GM12878 (cell line): ENCODE measurements around the gene RPL38. TPM values are rescaled to one million over a fixed set of nuclear protein-coding genes. Genes with fewer than 3 reads are reported as not detected.

Experiments used
- ATAC-seq: fragments of 200-7000 bp; cut with Tn5 transposase; 3 replicates; pipeline ENCODE4 v1.9.1; 2020; ENCODE audit warnings: mild to moderate bottlenecking, moderate library complexity
- BruUV-seq: library from RNA; stranded (reverse); fragments of 400-500 nt; replicated peaks from 2 replicates; lab custom pipeline; 2021; lab: Mats Ljungman, UMichigan
- CTCF ChIA-PET: fragments of 300-600 bp; sonication (Branson Sonifier 250); formaldehyde crosslinking; extraction: SDS; loops from one replicate; lab custom pipeline; 2021; ENCODE audit warnings: inconsistent platforms; lab: Yijun Ruan, JAX
- POLR2A ChIA-PET: fragments of 350-600 bp; formaldehyde crosslinking; extraction: SDS; loops from one replicate; lab custom pipeline; 2021; ENCODE audit warnings: inconsistent platforms; lab: Charles Lee
- RAD21 ChIA-PET: fragments of 300-600 bp; sonication (Branson Sonifier 250); formaldehyde crosslinking; loops from one replicate; lab custom pipeline; 2023; ENCODE audit warnings: antibody characterized with exemption; ENCODE audit not compliant: unreplicated experiment; lab: Charles Lee
- SMC1A ChIA-PET: fragments of 300-600 bp; sonication (Branson Sonifier 250); formaldehyde crosslinking; loops from one replicate; lab custom pipeline; 2023; ENCODE audit not compliant: unreplicated experiment, uncharacterized antibody; lab: Charles Lee
- DNase-seq: peaks from one replicate; pipeline ENCODE4 v3.0.0-alpha.2; 2011; ENCODE audit warnings: low read depth, low spot score
- FAIRE-seq: peaks from 3 replicates; lab custom pipeline; 2011; peaks lifted over from hg19 to GRCh38; lab: Jason Lieb, UNC
- H2AFZ ChIP-seq: 2 replicates; pipeline ENCODE4 v1.6.0; 2011; ENCODE audit warnings: low read depth, low read length, control low read depth; ENCODE audit not compliant: control insufficient read depth
- H3K27ac ChIP-seq: 2 replicates; pipeline ENCODE4 v1.5.1; 2011; ENCODE audit warnings: control low read depth; ENCODE audit not compliant: control insufficient read depth, insufficient read depth
- H3K27me3 ChIP-seq, 2 experiments: replicated peaks in 1 of 2; 2 replicates each; pipeline versions ENCODE4 v1.6.0 to v1.6.1; 2011; ENCODE audit warnings: low read length in 1 of 2; ENCODE audit not compliant: control insufficient read depth in 2 of 2, insufficient read depth in 2 of 2
- H3K36me3 ChIP-seq, 2 experiments: 2 replicates each; pipeline ENCODE4 v1.5.1; 2011; ENCODE audit warnings: low read length in 1 of 2; ENCODE audit not compliant: control insufficient read depth in 2 of 2, insufficient read depth in 2 of 2
- H3K4me1 ChIP-seq: 2 replicates; pipeline ENCODE4 v1.6.1; 2011; ENCODE audit warnings: mild to moderate bottlenecking, low read length, moderate library complexity, mixed read lengths; ENCODE audit not compliant: control insufficient read depth, insufficient read depth
- H3K4me2 ChIP-seq: 2 replicates; pipeline ENCODE4 v1.6.0; 2011; ENCODE audit warnings: control low read depth; ENCODE audit not compliant: control insufficient read depth, insufficient read depth
- H3K4me3 ChIP-seq: fragments of 200-600 bp; sonication (generic); 2 replicates; pipeline ENCODE4 v1.5.1; 2016
- H3K79me2 ChIP-seq: 2 replicates; pipeline ENCODE4 v1.6.0; 2011; ENCODE audit warnings: low read length; ENCODE audit not compliant: control insufficient read depth, insufficient read depth
- H3K9ac ChIP-seq: 2 replicates; pipeline ENCODE4 v1.8.0; 2011; ENCODE audit warnings: low read length, control low read depth, mixed read lengths; ENCODE audit not compliant: control insufficient read depth, insufficient read depth
- H3K9me3 ChIP-seq: replicated peaks from 3 replicates; pipeline ENCODE4 v1.5.1; 2011; ENCODE audit warnings: mild to moderate bottlenecking, low read length; ENCODE audit not compliant: control insufficient read depth, insufficient read depth
- H4K20me1 ChIP-seq: 2 replicates; pipeline ENCODE4 v1.6.0; 2011; ENCODE audit not compliant: control insufficient read depth, insufficient read depth
- BHLHE40 ChIP-seq, 2 experiments: fragments of 450-650 bp in 1 of 2; IDR thresholded peaks; 2 replicates each; pipeline ENCODE4 v1.6.1; 2011 to 2017; ENCODE audit warnings: low read depth in 2 of 2, borderline replicate concordance in 1 of 2, improper control_type of control experiment in 1 of 2, low read length in 1 of 2, mild to moderate bottlenecking in 1 of 2
- BRCA1 ChIP-seq: IDR thresholded peaks from 2 replicates; pipeline ENCODE4 v1.6.1; 2011; ENCODE audit warnings: low read depth, low read length, improper control_type of control experiment
- EGR1 ChIP-seq, 2 experiments: IDR thresholded peaks; 1 replicate in 1 of 2; 2 replicates in 1 of 2; pipeline ENCODE4 v1.6.1; 2011 to 2012; ENCODE audit warnings: low read depth in 2 of 2, low read length in 2 of 2, borderline replicate concordance in 1 of 2, mild to moderate bottlenecking in 1 of 2, moderate library complexity in 1 of 2
- IKZF1 ChIP-seq: fragments of 450-650 bp; conservative IDR thresholded peaks from 2 replicates; pipeline ENCODE4 v1.6.1; 2017; ENCODE audit warnings: antibody characterized with exemption, mild to moderate bottlenecking
- LARP7 ChIP-seq: fragments of 450-650 bp; IDR thresholded peaks from 2 replicates; pipeline ENCODE4 v1.6.1; 2017; ENCODE audit warnings: mild to moderate bottlenecking
- NBN ChIP-seq: fragments of 450-650 bp; IDR thresholded peaks from 2 replicates; pipeline ENCODE4 v1.6.1; 2016
- RAD21 ChIP-seq: IDR thresholded peaks from 2 replicates; pipeline ENCODE4 v1.6.1; 2011; ENCODE audit warnings: mild to moderate bottlenecking, low read depth, low read length, moderate library complexity; ENCODE audit not compliant: insufficient read depth
- RUNX3 ChIP-seq: IDR thresholded peaks from 2 replicates; pipeline ENCODE4 v1.6.1; 2012; ENCODE audit warnings: low read length, inconsistent platforms
- WRNIP1 ChIP-seq: IDR thresholded peaks from 2 replicates; pipeline ENCODE4 v1.6.1; 2011; ENCODE audit warnings: low read depth, low read length, improper control_type of control experiment, borderline replicate concordance
- ZNF217 ChIP-seq: fragments of 450-650 bp; IDR thresholded peaks from 2 replicates; pipeline ENCODE4 v1.6.1; 2017; ENCODE audit warnings: antibody characterized with exemption, mild to moderate bottlenecking
- WGBS: methylation state at CpG from one replicate; pipeline ENCODE4 v1.1.6; 2016; ENCODE audit warnings: low lambda C conversion rate; ENCODE audit not compliant: insufficient replicate concordance, insufficient coverage; ENCODE audit errors: missing lambda C conversion rate; 5-methylcytosine and 5-hydroxymethylcytosine counted together
- in situ Hi-C: fragments of 300-500 bp; cut with MboI; formaldehyde crosslinking; loops from 9 replicates; pipeline ENCODE4 v1.14.3; 2018; ENCODE audit warnings: mixed read lengths
- intact Hi-C: fragments of 100-400 bp; cut with micrococcal nuclease; formaldehyde crosslinking; loops from one replicate; pipeline ENCODE4 v1.14.2; 2022; ENCODE audit not compliant: unreplicated experiment
- polyA plus RNA-seq, 11 experiments: library from polyadenylated mRNA; depleted of rRNA in 4 of 11; unstranded in 6 of 11; stranded (reverse) in 5 of 11; fragments of >200 nt; fragmentation: Nextera tagmentation in 4 of 11; fragmentation: Illumina TruSeq in 1 of 11; extraction: Ambion mirVana in 4 of 11; extraction: Trizol in 1 of 11; gene quantifications; 1 replicate in 1 of 11; 2 replicates in 10 of 11; pipeline versions ENCODE4 v1.2.1 to v1.2.3, GENCODE V29; 2011 to 2016; ENCODE audit warnings: inconsistent platforms in 2 of 11, missing spikeins in 2 of 11, low read depth in 1 of 11
- total RNA-seq, 4 experiments: library from RNA; depleted of rRNA in 3 of 4; stranded (reverse); fragments of >200 nt in 3 of 4; fragmentation: Illumina TruSeq in 1 of 4; extraction: Trizol in 1 of 4; gene quantifications; 2 replicates each; pipeline versions ENCODE4 v1.2.1 to v1.2.3, GENCODE V29; 2013 to 2021
- TF ChIP-seq, protein P1 (sequence below): fragments of 450-650 bp; IDR thresholded peaks from 2 replicates; pipeline ENCODE4 v1.6.1; 2014; ENCODE audit warnings: mild to moderate bottlenecking
- TF ChIP-seq, protein P2 (sequence below), 3 experiments: IDR thresholded peaks in 2 of 3; conservative IDR thresholded peaks in 1 of 3; 2 replicates each; pipeline ENCODE4 v1.5.1; 2011; ENCODE audit warnings: low read depth in 3 of 3, low read length in 3 of 3, mild to moderate bottlenecking in 3 of 3, control low read depth in 2 of 3, moderate library complexity in 2 of 3, inconsistent platforms in 1 of 3, mixed read lengths in 1 of 3; ENCODE audit not compliant: control insufficient read depth in 2 of 3, insufficient read depth in 1 of 3; ENCODE audit errors: extremely low read depth in 1 of 3
- TF ChIP-seq, protein P3 (sequence below): fragments of 450-650 bp; IDR thresholded peaks from 2 replicates; pipeline ENCODE4 v1.6.1; 2016; ENCODE audit warnings: mild to moderate bottlenecking, moderate library complexity, borderline replicate concordance
- TF ChIP-seq, protein P4 (sequence below): fragments of 450-650 bp; IDR thresholded peaks from 2 replicates; pipeline ENCODE4 v1.6.1; 2017; ENCODE audit warnings: mild to moderate bottlenecking

Gene RPL38
- total and polyA plus RNA-seq, 10 of the 15 experiments (the other 5 are each of a cell fraction or from before 2014, with no cell fraction given), result 1,318 to 4,938 (median 2,673) TPM

DNA sequence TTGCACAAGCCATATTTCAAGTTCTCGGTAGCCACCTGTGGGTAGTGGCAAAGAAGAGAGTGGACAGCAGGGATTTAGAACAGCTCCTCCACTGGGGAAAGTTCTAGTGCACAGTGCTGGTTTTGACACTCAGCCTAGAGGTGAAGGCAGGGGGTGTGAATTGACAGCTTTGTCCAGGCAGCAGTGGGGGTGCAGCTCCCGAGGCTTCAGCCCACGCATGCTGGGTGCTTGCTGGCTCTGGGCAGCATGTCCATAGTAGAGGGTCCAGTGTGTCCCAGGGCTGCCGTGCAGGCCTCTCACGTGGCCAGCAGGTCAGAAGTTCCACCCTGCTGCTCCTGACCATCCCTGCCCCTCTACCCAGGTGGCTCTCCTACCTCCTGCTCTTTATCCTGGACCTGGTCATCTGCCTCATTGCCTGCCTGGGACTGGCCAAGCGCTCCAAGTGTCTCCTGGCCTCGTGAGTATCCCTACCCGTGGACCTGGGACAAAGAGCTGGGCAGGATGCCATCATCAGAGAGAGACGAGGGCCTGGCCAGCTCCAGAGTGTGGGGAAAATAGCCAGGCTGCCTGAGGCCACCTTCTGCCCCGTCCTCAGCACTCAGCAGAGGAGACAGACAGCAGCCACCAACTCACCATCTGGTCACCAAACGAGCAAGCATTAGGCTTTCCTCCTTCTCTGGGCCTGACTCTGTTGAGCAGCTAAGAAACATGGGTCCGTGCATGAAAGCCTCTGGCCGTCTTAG lies 39.7 kb downstream of the RPL38 start:
- no peak overlapping the region for H3K9ac ChIP-seq
- BruUV-seq, result no TSS peak
- H2AFZ ChIP-seq, result no peak overlapping the region
- in situ Hi-C loops (no loop called here), intact Hi-C loops (no loop called here)
- no peaks in the 10 kb centered on the region for H3K27me3 ChIP-seq
- no peak for DNase-seq
- ATAC-seq, result no peak
- SMC1A ChIA-PET, result no interaction called here
- POLR2A ChIA-PET, result no interaction called here
- no peaks in the 10 kb centered on the region for H3K79me2 ChIP-seq
- no peaks in the 10 kb centered on the region; the same call in 2 of the 3 replicates for H3K9me3 ChIP-seq
- H3K36me3 ChIP-seq, result peaks cover 0 to 2% of the 10 kb centered on the region in 2 experiments; a peak in 2 of 4 replicates
- no peak overlapping the region for H3K4me2 ChIP-seq
- FAIRE-seq, result no peak
- WGBS, result 25% methylated on average over 13 of the region's 13 CpGs
- no peak overlapping the region for H3K4me3 ChIP-seq
- H3K27ac ChIP-seq, result no peak overlapping the region
- H4K20me1 ChIP-seq, result no peaks in the 10 kb centered on the region
- CTCF ChIA-PET, result interaction anchor here (0.6 to 1.0 kb wide), 2 partner anchors 360 to 996 kb away, joined by 3 read pairs; no protein-coding TSS in a partner anchor
- RAD21 ChIA-PET, result no interaction called here
- H3K4me1 ChIP-seq, result no peaks in the 10 kb centered on the region
- TF ChIP-seq BHLHE40 (IDR thresholded peaks at IDR 0.05; ENCODE audit: borderline replicate concordance in 1 of 2, low read depth in 2 of 2, low read length in 1 of 2) (no peak), IKZF1 (no peak), EGR1 (IDR thresholded peaks at IDR 0.05; ENCODE audit: borderline replicate concordance in 1 of 2, low read depth in 2 of 2, low read length in 2 of 2) (no peak), RUNX3 (no peak), ZNF217 (no peak), LARP7 (no peak), NBN (no peak), BRCA1 (no peak), WRNIP1 (no peak), RAD21 (no peak)
- TF ChIP-seq, protein P1, sequence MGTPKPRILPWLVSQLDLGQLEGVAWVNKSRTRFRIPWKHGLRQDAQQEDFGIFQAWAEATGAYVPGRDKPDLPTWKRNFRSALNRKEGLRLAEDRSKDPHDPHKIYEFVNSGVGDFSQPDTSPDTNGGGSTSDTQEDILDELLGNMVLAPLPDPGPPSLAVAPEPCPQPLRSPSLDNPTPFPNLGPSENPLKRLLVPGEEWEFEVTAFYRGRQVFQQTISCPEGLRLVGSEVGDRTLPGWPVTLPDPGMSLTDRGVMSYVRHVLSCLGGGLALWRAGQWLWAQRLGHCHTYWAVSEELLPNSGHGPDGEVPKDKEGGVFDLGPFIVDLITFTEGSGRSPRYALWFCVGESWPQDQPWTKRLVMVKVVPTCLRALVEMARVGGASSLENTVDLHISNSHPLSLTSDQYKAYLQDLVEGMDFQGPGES, result no peak
- TF ChIP-seq, protein P2, sequence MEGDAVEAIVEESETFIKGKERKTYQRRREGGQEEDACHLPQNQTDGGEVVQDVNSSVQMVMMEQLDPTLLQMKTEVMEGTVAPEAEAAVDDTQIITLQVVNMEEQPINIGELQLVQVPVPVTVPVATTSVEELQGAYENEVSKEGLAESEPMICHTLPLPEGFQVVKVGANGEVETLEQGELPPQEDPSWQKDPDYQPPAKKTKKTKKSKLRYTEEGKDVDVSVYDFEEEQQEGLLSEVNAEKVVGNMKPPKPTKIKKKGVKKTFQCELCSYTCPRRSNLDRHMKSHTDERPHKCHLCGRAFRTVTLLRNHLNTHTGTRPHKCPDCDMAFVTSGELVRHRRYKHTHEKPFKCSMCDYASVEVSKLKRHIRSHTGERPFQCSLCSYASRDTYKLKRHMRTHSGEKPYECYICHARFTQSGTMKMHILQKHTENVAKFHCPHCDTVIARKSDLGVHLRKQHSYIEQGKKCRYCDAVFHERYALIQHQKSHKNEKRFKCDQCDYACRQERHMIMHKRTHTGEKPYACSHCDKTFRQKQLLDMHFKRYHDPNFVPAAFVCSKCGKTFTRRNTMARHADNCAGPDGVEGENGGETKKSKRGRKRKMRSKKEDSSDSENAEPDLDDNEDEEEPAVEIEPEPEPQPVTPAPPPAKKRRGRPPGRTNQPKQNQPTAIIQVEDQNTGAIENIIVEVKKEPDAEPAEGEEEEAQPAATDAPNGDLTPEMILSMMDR (IDR thresholded peaks at IDR 0.05 in 2 of 3, conservative IDR thresholded peaks at IDR 0.05 in 1 of 3; ENCODE audit: control insufficient read depth in 2 of 3, extremely low read depth in 1 of 3, insufficient read depth in 1 of 3, low read depth in 3 of 3, low read length in 3 of 3), result no peak
- TF ChIP-seq, protein P3, sequence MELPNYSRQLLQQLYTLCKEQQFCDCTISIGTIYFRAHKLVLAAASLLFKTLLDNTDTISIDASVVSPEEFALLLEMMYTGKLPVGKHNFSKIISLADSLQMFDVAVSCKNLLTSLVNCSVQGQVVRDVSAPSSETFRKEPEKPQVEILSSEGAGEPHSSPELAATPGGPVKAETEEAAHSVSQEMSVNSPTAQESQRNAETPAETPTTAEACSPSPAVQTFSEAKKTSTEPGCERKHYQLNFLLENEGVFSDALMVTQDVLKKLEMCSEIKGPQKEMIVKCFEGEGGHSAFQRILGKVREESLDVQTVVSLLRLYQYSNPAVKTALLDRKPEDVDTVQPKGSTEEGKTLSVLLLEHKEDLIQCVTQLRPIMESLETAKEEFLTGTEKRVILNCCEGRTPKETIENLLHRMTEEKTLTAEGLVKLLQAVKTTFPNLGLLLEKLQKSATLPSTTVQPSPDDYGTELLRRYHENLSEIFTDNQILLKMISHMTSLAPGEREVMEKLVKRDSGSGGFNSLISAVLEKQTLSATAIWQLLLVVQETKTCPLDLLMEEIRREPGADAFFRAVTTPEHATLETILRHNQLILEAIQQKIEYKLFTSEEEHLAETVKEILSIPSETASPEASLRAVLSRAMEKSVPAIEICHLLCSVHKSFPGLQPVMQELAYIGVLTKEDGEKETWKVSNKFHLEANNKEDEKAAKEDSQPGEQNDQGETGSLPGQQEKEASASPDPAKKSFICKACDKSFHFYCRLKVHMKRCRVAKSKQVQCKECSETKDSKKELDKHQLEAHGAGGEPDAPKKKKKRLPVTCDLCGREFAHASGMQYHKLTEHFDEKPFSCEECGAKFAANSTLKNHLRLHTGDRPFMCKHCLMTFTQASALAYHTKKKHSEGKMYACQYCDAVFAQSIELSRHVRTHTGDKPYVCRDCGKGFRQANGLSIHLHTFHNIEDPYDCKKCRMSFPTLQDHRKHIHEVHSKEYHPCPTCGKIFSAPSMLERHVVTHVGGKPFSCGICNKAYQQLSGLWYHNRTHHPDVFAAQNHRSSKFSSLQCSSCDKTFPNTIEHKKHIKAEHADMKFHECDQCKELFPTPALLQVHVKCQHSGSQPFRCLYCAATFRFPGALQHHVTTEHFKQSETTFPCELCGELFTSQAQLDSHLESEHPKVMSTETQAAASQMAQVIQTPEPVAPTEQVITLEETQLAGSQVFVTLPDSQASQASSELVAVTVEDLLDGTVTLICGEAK, result no peak
- TF ChIP-seq, protein P4, sequence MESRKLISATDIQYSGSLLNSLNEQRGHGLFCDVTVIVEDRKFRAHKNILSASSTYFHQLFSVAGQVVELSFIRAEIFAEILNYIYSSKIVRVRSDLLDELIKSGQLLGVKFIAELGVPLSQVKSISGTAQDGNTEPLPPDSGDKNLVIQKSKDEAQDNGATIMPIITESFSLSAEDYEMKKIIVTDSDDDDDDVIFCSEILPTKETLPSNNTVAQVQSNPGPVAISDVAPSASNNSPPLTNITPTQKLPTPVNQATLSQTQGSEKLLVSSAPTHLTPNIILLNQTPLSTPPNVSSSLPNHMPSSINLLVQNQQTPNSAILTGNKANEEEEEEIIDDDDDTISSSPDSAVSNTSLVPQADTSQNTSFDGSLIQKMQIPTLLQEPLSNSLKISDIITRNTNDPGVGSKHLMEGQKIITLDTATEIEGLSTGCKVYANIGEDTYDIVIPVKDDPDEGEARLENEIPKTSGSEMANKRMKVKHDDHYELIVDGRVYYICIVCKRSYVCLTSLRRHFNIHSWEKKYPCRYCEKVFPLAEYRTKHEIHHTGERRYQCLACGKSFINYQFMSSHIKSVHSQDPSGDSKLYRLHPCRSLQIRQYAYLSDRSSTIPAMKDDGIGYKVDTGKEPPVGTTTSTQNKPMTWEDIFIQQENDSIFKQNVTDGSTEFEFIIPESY, result no peak
